ENCODE data around the gene TBCD. TPM values are rescaled to one million over a fixed set of nuclear protein-coding genes. Genes with fewer than 3 reads are reported as not detected.
A peak's percentile ranks its signal among the peaks of the same experiment; 100 is the strongest.

The TBCD gene
- total RNA-seq, 1 donor from 2014 or later = 207 TPM

DNA sequence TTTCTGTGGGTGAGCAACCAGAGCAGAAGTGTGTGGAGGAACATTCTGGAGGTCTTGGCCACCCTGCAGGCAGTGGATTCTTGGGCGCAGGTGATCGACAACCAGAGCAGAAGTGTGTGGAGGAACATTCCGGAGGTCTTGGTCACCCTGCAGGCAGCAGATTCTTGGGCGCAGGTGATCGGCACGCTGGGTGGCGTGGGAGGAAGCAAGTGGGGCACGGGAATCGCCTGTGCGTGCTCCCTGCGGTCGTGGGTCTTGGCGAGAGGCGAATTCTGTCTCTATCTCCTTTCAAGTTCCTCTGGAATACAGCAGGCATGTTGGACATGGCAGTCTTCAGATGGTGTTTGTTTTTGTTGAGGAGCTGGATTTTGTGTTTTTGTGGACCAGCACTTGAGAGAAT lies 118.7 kb downstream of the TBCD start:
- Mint-ChIP-seq H3K4me1 (ENCODE audit: unreplicated experiment) (peaks cover 15% of the 10 kb centered on the region), H3K9me3 (ENCODE audit: unreplicated experiment) (no peaks in the 10 kb centered on the region), H3K27me3 (ENCODE audit: unreplicated experiment) (peaks cover 8% of the 10 kb centered on the region), H3K36me3 (ENCODE audit: low read depth, unreplicated experiment) (peaks cover 27% of the 10 kb centered on the region), H3K27ac (ENCODE audit: unreplicated experiment) (peak overlapping the region; percentile 11), H3K4me3 (ENCODE audit: unreplicated experiment) (no peak overlapping the region)
- DNase-seq (ENCODE audit: low spot score) = no peak
- no peak for TF ChIP-seq CTCF (IDR thresholded peaks at IDR 0.05; ENCODE audit: unreplicated experiment)

DNA sequence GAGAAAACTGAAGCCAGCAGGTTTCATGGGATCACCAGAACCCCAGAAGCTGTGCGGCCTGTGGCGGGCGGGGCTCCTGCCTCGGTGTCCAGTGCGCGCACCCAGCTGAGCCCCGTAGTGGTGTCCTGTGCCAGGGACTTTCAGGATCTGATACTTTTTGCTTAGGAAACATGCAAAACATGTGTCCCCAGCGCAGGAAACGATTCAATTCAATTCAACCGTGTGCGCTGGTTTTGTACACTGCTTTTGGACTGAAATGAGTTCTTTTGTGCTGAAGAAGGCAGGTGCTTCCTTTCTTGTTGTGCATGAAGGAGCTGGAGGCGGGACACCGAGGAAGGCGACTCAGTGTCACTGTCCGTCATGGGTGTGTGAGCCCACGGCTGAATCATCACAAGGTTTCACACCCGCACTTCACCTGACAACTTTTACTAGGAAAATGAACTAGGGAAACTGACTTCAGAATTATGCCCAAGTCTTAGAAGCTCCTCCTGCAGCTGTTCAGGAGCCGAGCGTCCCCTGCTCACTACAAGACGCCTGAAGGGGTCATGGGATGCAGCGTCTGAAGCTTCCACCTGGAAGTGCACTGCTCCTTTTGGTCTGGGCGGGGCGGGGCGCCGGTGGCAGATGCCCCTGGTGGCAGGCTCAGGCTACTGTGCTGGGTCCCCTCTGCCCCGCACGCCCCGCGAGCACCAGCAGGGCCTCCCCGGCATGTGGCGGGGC lies 119.4 kb downstream of the TBCD start:
- Mint-ChIP-seq H3K9me3 (ENCODE audit: unreplicated experiment) (no peaks in the 10 kb centered on the region), H3K4me1 (ENCODE audit: unreplicated experiment) (peaks cover 18% of the 10 kb centered on the region), H3K36me3 (ENCODE audit: low read depth, unreplicated experiment) (peaks cover 27% of the 10 kb centered on the region), H3K4me3 (ENCODE audit: unreplicated experiment) (no peak overlapping the region), H3K27ac (ENCODE audit: unreplicated experiment) (no peak overlapping the region), H3K27me3 (ENCODE audit: unreplicated experiment) (peaks cover 8% of the 10 kb centered on the region)
- TF ChIP-seq CTCF (IDR thresholded peaks at IDR 0.05; ENCODE audit: unreplicated experiment) = peak; percentile 20
- no peak for DNase-seq (ENCODE audit: low spot score)

DNA sequence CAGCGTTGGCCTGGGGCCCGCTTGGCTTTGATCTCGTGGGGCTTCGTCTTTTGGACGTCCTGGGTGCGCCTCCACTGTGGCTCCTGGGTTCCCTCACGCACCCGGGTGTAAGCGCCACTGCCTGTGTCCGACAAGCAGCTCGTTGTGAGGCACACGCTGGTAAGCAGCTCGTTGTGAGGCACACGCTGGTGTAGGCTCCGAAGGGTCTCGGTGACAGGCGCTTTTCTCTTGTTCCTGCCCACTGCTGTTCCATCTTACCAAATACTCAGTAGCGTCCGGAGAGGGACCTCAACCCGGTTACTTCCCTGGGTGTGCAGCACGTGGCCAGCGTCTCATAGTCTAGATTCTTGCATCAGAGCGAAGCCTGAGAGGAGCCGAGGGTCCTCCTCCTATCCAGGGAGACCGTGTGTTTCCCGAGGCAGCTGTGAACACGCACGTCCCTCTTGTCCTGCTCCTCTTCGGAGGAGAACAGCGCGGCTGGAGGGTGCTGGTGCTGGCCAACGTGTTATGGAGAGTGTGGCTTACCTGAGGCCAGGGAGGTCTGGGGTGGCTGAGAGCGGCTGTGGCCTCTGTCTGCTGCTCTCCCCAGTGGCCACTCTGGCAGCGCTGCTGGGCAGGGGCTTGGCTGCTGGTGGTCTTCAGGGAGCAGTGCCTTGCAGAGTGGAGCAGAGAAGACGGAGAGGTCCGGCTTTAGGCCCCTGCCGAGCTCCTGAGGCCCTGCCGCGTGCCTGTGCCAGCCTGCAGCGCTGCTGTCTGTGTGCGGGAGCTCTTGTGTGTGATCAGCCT lies 120.1 kb downstream of the TBCD start:
- Mint-ChIP-seq H3K4me3 (ENCODE audit: unreplicated experiment) (no peak overlapping the region), H3K27me3 (ENCODE audit: unreplicated experiment) (peaks cover 8% of the 10 kb centered on the region), H3K27ac (ENCODE audit: unreplicated experiment) (peak overlapping the region; percentile 48), H3K9me3 (ENCODE audit: unreplicated experiment) (no peaks in the 10 kb centered on the region), H3K4me1 (ENCODE audit: unreplicated experiment) (peaks cover 26% of the 10 kb centered on the region), H3K36me3 (ENCODE audit: low read depth, unreplicated experiment) (peaks cover 27% of the 10 kb centered on the region)
- no peak for DNase-seq (ENCODE audit: low spot score)
- no peak for TF ChIP-seq CTCF (IDR thresholded peaks at IDR 0.05; ENCODE audit: unreplicated experiment)

DNA sequence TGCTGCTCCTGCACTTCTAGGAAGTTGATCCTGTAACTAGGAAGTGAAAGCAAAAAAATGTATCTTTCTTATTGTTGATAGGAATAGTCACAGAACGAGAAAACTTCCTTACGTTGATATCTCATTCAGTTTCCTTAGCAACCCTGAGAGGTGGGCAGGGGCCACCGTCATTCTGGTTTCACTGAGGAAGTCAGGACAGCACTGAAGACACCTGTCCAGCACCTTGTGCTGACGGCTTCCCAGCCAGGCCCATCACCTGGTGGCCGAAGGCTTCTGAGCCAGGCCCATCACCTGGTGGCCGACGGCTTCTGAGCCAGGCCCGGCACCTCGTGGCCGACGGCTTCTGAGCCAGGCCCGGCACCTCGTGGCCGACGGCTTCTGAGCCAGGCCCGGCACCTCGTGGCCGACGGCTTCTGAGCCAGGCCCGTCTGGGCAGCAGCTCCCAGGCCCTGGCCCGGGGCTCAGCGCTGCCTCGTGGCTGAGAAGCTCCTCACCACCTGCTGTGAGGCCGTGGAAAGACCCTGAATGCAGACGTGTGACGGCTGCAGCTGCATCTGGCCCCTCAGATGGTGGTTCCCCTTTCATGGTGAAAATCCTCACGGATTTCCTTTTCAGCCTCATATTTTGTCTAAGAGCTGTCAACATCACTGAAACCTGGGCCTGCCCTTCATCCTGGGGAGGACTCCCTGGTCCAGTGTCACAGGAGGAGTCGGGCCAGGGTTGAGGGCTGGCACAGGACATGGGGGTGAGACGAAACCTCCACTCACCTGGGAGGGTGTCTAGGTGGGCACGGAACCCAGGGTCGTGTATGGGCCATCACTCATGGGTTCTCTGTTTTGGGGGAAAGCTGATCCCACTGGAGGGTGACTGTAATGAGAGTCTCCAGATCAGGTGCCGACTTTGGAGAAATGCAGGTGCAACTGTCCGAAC lies 121.0 kb downstream of the TBCD start:
- peaks cover 8% of the 10 kb centered on the region for H3K27me3 Mint-ChIP-seq (ENCODE audit: unreplicated experiment)
- no peak for TF ChIP-seq CTCF (IDR thresholded peaks at IDR 0.05; ENCODE audit: unreplicated experiment)
- peak overlapping the region; percentile 48 for H3K27ac Mint-ChIP-seq (ENCODE audit: unreplicated experiment)
- DNase-seq (ENCODE audit: low spot score) = no peak
- no peak overlapping the region for H3K4me3 Mint-ChIP-seq (ENCODE audit: unreplicated experiment)
- peaks cover 26% of the 10 kb centered on the region for H3K4me1 Mint-ChIP-seq (ENCODE audit: unreplicated experiment)
- peaks cover 27% of the 10 kb centered on the region for H3K36me3 Mint-ChIP-seq (ENCODE audit: low read depth, unreplicated experiment)
- no peaks in the 10 kb centered on the region for H3K9me3 Mint-ChIP-seq (ENCODE audit: unreplicated experiment)

Data from endothelial cell (in vitro differentiated cells).